GM21367 (cell line): ENCODE measurements around the gene HK3.

Experiments used
- ATAC-seq: cut with Tn5 transposase; IDR thresholded peaks from one replicate; pipeline ENCODE4 v1.9.1; 2021; ENCODE audit not compliant: unreplicated experiment

Gene HK3

GRCh38 chr5:176902911-176903664 lies 3.9 kb upstream of the HK3 start:
- ATAC-seq, result no peak

GRCh38 chr5:176902102-176902814 lies 3.1 kb upstream of the HK3 start:
- no peak for ATAC-seq

GRCh38 chr5:176901260-176902101 lies 2.3 kb upstream of the HK3 start:
- ATAC-seq, result no peak

DNA sequence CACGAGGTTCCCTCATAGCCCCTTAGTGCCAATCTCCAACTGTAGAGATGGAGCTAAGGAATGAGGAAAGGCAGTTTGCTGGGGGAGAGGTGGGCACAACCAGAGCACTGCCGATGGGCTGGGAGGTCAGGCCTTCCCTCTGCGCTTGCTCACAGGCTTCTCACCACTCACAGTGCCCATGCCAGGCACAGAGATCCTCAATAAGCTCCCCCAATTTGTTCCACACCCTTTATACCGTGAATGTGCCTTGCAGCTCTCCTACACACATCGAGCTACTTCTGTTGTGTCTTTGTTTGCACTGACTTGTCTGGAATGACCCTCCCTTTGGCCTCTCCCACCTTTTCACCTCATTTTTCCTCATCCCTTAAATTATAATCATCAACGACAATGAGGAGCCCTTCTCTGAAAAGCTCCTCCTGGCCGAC lies 1.6 kb upstream of the HK3 start:
- ATAC-seq, result no peak

DNA sequence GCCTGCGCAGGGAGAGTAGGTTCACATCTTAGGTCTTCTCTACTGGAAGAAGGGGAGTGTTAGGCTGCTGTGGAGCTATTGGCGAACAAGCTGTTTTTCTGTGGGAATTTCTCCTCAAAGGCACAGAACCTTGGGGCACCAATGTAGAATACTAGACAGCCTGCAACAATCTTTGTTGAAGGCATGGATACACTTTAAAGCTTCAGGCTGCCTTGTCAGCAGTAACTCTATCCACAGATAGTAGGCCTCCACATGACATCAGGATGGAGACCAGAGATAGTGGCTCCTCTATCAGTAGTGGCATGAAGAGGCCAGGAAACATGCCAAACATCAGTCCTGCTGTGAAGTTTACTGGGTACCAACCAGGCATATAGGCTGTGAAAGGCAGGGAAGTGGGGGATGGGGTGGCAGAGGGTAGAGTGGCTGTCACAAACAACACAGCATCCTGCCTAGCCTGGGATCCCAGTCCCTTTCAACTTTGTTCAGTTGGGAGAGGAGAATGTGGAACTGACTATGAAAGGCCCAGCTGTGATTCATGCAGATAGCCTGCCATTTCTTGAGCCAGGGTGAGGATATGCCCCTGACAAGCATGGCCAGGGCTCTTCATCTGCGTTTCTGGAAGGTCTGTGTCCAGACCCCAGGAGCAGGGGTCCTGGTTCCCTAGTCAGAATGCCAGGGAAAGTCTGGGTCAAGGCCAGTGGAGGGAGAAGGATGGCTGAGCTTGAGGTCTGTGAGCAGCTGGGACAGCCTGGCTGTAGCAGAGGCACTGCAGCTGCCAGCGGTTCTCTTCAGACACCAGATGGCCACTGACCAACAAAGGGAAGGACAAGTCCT lies 1.0 kb upstream of the HK3 start:
- ATAC-seq, result no peak

DNA sequence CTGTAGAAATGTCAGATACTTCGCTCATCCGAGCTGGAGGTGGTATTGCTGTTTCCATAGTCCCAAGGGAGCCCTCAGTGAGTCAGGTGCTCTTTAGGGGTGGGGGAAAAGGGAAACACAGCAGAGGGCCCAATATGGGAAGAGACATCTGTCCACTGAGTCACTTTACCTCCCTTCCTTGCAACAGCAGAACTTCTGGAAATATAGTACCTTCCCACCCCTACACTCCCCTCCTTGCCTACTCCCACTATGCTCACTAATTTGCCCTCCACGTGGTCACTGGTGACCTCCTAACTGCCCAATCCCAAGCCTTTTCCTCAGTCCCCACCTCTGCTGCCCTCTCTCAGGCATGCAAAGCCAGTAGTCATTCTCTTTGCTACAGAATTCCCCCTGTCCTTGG lies 1.9 kb downstream of the HK3 start:
- no peak for ATAC-seq

GRCh38 chr5:176895831-176896230 lies 3.3 kb downstream of the HK3 start:
- no peak for ATAC-seq

DNA sequence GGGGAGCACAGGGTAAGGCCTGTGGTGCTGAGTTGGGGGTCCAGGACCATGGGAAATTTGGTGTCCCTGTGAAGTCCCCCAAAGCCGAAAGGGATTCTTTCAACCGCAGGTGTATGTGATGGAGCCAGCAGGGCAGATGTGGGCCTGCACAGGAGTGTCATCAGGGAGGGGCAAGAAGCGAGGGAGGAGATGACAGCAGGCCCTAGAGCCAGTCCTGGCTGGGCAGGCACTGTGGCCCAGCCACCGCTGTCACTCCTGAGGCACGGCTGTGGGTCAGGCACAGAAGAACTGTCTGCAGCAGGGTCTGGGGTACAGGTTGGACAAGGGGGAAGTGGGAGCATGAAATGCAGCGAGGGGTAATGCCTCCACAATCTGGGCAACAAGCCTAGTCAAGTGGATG lies 4.8 kb downstream of the HK3 start:
- ATAC-seq, result no peak

DNA sequence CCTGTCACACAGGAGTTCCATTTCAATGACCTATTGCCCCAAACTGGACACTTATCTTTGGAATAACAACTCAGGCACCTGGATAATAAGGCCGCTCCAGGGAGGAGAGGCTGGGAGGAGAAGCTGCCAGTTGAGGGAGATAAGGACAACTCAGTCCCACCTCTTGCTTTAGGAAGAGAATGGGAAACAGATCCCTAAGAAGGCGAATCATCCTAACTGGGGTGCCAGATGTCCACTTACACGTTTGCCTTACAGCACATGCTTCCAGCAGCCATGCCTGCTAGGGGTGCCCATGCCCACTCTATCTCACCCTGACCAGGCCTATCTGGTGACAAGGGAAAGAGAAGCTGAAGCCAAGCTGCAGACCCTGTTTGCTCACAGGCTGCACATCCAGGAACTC lies 6.5 kb downstream of the HK3 start:
- no peak for ATAC-seq

DNA sequence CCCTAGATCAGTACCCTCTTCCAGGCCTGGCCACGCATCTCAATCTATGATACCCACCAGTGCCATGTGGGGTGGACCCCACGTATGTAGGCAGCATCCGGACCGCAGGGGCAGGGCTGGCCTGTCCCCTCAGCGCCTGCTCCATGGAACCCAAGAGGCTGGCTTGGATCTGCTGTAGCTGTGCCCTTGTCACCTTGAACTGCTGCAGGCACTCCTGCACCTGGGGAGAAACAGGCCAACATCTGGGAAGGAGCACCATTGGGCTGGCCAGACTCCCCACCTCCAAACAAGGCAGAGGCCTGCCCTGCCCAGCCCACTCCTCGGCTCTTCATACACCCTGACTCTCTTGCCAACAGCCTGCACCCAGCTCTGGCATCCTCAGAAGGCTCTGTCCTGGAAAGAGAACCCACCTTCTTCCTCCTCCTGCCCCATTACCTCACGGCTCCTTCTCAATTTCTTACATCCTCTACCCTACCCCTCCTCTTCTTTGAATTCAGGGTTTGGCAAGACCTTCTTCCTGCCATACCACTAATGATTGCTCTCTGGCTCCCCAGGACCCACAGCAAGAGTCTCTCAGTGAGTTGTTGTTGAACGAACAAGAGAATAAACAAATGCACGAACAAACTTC lies 7.7 kb downstream of the HK3 start:
- no peak for ATAC-seq

GRCh38 chr5:176890455-176891330 lies 8.5 kb downstream of the HK3 start:
- ATAC-seq, result no peak

- ATAC-seq, result no peak
Measured at GRCh38 chr5:176889321-176890280, 9.5 kb downstream of the HK3 start.

DNA sequence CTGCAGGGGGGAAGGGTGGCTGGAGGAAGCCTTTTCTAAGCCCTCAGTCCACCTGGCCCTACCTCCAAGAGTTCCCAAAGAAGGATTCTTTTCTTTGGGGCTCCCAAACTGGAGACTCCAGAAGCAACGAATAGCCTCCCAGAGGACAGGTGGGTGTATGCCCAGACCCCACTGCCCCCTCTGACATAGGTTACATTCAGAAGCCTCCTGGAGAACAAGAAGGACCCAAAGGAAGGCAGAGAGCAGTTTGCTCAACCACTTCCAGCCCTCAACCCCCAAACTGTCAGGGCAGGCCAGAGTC lies 10.3 kb downstream of the HK3 start:
- no peak for ATAC-seq

DNA sequence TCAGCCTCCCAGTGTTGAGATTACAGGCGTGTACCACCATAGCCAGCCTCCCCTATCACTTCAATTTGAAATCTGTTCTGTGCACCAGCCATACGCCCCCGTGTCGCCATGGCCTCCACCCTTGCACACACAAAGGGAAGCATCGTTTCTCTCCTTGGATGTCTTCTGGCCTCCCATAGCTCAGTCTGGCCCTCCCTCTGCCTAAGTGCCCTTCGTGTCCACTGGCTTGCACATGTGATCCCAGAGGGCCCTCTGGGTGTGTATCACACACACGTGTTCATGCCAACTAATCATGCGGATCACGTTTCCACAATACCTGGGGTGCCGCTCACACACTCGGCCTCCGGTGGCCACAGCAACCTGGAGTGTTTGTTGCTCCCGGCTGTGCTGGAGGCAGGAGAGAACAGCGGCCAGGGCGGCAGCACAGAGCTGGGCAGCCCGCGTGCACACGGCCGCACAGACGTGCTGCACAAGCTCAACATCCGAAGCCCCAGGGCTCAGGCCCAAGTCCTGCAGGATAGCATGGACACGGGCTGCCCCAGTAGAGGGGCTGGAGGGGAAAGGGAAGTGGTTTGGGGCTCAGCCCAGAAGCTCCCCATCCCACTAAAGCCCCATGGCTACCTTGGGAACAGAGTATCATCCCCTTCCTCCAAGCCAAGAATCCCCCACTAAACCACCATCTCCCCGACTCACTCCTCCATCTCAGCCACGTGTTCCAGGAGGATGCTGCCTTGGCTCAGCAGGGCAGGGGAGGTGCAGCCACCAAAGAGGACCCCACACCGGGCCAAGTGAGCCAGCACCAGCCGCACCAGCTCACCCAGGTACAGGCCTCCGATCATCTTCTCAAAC lies 10.9 kb downstream of the HK3 start:
- no peak for ATAC-seq

GRCh38 chr5:176887252-176887849 lies 11.8 kb downstream of the HK3 start:
- ATAC-seq, result no peak

- no peak for ATAC-seq
Measured at GRCh38 chr5:176886336-176887251, 12.6 kb downstream of the HK3 start.
